HEK293T (cell line): Measurements from ENCODE around the gene DDHD1.

Experiments
- BHLHE40 ChIP-seq: fragments of 450-650 bp; IDR thresholded peaks from 2 replicates; pipeline ENCODE4 v1.6.1; 2016; ENCODE audit warnings: mild to moderate bottlenecking, moderate library complexity, borderline replicate concordance
- FOXK2 ChIP-seq: fragments of 450-650 bp; IDR thresholded peaks from 2 replicates; pipeline ENCODE4 v1.6.1; 2016; ENCODE audit warnings: mild to moderate bottlenecking
- FOXM1 ChIP-seq: fragments of 450-650 bp; IDR thresholded peaks from 2 replicates; pipeline ENCODE4 v1.6.1; 2017; ENCODE audit warnings: mild to moderate bottlenecking, borderline replicate concordance
- HDGF ChIP-seq: fragments of 450-650 bp; IDR thresholded peaks from 2 replicates; pipeline ENCODE4 v1.6.1; 2017; ENCODE audit warnings: antibody characterized with exemption, borderline replicate concordance
- NFRKB ChIP-seq: fragments of 450-650 bp; IDR thresholded peaks from 2 replicates; pipeline ENCODE4 v1.6.1; 2016; ENCODE audit warnings: mild to moderate bottlenecking, moderate library complexity
- SP1 ChIP-seq: fragments of 450-650 bp; IDR thresholded peaks from 2 replicates; pipeline ENCODE4 v1.6.1; 2017
- SUZ12 ChIP-seq: fragments of 450-650 bp; IDR thresholded peaks from 2 replicates; pipeline ENCODE4 v1.6.1; 2016; ENCODE audit warnings: mild to moderate bottlenecking

DNA sequence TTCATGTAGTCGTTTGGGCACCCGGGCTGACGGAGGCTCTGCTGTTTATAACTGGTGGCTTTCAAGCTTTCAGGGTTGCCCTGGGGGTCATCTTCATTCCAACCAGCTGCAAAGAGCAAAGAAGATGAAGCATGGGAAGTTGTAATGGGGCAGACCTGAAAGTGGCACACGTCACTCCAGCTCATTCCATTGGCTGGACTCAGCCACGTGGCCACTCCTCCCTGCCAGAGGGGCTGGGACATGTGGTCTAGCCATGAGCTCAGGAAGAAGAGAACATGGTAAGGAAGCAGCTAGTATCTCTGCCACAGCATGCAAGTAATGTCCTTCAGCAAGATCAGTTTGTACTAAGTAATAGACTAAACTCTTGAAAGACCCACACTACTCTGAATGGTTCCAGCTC, 150.5 kb downstream of the DDHD1 start:
- no peak for TF ChIP-seq BHLHE40
- no peak for TF ChIP-seq HDGF
- TF ChIP-seq FOXM1: no peak
- no peak for TF ChIP-seq SUZ12
- no peak for TF ChIP-seq NFRKB
- no peak for TF ChIP-seq FOXK2
- TF ChIP-seq SP1: no peak
